Epithelial cell of esophagus (primary cell): ENCODE data around the gene PLA2G15.

Experiments used
- DNase-seq: peaks from one replicate; pipeline ENCODE4 v3.0.0; 2010; ENCODE audit warnings: low read depth
- H3K4me3 ChIP-seq: 2 replicates; pipeline ENCODE4 v1.5.1; 2011; ENCODE audit warnings: mild to moderate bottlenecking, low read length, control low read depth
- TF ChIP-seq, protein P1 (sequence below): IDR thresholded peaks from 2 replicates; pipeline ENCODE4 v1.5.1; 2011; ENCODE audit warnings: low read depth, mild to moderate bottlenecking, low read length, control low read depth, inconsistent platforms; ENCODE audit not compliant: insufficient read depth; ENCODE audit errors: missing control alignments

Gene PLA2G15

DNA sequence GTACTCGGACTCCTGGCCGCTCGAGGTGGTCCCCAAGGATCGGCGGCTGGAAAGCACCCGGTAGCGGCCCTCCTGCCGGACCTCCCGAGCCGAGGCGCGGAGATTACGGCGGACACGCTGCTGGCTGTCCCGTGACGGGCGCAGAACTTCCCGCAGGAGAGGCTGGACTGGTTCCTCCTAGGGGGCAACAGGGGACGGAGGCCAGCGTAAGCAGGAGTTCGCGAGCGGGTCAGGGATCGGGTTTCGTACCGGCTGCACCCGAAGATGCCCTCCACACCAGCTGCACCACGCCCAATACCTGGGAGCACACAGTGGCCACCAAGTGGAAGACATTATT lies 65.2 kb downstream of the PLA2G15 start:
- no peak for DNase-seq
- H3K4me3 ChIP-seq, result peak overlapping the region; percentile 83
- TF ChIP-seq, protein P1, sequence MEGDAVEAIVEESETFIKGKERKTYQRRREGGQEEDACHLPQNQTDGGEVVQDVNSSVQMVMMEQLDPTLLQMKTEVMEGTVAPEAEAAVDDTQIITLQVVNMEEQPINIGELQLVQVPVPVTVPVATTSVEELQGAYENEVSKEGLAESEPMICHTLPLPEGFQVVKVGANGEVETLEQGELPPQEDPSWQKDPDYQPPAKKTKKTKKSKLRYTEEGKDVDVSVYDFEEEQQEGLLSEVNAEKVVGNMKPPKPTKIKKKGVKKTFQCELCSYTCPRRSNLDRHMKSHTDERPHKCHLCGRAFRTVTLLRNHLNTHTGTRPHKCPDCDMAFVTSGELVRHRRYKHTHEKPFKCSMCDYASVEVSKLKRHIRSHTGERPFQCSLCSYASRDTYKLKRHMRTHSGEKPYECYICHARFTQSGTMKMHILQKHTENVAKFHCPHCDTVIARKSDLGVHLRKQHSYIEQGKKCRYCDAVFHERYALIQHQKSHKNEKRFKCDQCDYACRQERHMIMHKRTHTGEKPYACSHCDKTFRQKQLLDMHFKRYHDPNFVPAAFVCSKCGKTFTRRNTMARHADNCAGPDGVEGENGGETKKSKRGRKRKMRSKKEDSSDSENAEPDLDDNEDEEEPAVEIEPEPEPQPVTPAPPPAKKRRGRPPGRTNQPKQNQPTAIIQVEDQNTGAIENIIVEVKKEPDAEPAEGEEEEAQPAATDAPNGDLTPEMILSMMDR, result no peak
